Fibroblast of gingiva (primary cell): ENCODE data around the gene CCR5AS.
"Not testable (repeated sequence)": the region's sequence is repeated elsewhere in the genome, so short reads cannot be mapped to it uniquely, and the experiment has no call there.

Experiments used
- DNase-seq: peaks from one replicate; pipeline ENCODE4 v3.0.0-alpha.2; 2011; ENCODE audit warnings: low read depth

CCR5AS gene

DNA sequence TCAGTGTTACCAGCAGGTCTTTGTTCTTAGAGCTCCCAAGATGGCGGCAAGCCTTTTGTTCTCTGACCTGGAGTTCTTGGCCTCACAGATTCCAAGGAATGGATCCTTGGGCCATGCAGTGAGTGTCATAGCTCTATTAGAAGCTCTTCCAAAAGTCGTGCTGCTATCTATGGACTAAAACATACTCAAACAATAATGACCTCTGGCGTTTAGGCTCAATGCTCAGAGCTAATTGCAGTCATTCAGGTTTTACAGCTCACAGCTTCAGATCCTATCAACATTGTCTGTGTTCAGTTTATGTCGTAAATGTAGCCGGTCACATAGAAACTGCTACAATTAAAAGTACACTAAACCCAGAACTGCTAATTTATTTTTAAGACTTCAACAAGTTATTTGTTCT lies 22.4 kb upstream of the CCR5AS start:
- no peak for DNase-seq

DNA sequence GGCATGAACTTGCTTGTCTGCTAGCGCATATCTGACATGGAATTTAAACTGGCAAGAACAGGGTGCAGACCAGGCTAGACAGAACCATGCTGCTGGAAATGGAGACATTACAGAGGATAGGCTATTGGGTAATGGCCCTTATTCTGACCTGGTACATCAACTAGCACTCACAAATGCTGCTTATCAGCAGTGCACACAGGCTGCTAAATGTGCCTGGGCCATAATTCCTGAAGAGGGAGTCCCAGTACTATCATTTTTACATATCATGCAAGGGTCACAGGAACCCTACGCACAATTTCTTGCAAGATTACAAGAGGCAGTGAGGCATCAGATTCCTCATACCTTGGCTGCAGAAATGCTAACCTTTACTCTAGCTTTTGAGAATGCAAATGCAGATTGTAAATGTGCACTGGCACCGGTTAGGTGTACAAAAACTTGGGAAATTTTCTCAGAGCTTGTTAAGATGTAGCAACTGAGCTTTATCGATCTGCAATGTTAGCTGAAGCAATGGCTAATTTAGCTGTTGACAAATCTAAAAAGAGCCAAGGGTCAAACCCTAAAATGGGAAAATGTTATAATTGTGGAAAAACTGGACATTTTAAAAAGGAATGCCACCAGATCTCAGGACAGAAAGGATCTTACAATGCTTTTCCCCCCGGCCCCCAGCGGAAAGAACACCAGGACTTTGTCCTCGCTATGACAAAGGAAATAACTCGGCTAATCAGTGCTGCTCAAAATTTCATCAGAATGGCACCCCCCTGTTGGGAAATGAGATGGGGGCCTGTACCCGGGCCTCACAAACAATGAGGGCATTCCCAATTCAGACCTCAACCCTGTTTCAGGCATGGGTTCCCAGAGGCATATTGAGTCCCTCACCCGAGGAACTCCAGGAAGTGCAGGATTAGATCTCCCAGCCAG lies 21.3 kb upstream of the CCR5AS start:
- no peak for DNase-seq

DNA sequence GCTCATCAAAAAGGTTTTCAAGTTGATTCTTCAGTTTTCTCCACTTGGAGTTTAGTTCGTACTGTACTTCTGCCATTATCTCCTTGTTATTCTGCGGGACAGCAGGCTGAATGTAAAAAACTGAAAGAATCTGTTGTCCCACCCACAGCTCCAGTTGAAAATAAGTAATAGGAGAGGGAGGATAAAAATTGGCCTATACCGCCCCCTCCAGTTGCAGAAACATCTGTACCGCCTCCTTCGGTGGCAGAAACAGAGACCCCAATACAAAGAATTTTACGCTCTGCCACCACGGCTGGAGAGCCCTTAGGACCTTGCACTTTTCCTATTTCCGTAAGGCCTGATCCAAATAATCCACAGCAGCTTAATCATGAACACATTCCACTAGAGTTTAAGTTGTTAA lies 20.5 kb upstream of the CCR5AS start:
- not testable (repeated sequence) for DNase-seq

DNA sequence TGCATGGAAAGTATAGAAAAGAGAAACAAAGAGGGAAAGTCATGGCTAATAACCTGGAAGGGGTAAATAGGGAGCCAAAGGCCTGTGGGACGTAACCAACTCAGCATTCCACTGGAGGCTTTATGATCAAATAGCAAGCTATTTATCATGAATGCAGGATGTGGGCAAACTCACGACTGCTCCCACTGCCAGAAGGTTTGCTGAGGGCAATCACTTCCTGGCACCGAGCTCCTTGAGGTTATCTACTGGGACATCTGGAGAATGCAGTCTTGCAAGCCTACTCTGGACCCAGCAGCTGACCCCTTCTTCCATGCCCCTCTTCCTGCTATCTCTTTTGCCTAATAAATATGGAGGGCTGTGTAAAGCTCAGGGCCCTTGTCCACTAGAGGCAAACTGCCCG lies 19.6 kb upstream of the CCR5AS start:
- not testable (repeated sequence) for DNase-seq

DNA sequence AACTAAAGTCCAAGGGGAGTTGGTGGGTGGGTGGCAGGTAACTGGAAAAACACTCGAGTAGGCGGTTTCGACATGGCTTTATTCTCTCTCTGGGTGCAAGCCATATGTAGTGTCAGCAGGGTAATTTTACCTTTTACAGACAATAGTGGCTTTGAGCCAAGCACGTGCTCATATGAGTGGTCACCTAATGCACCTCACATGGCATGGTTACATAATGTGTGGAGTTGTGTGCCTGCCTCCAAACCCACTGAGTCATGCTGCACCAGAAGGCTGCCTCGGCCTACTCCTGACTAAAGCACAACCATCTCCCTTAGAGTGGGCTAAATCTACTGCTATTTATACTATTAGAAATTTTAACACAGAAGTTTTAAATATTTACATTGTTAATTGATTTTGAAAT lies 16.7 kb upstream of the CCR5AS start:
- DNase-seq = no peak

DNA sequence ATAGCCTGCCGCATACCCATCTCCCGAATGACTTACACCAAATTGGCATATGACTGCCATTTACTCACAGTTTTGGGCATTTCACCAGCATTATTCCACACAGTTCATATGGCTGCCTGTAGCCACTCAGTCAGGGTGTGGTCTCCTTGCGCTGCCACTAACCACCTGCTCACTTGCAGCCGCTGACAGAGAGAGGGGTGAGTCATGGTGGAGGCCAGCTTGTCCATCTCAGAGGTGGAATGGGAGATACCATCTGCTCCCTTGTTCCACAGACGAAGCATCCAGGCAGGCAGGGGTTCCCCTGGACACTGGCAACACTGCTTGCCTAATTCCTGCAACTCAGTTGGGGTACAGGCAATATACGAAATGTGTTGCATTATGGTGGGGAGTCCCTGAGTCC lies 15.8 kb upstream of the CCR5AS start:
- DNase-seq = no peak

DNA sequence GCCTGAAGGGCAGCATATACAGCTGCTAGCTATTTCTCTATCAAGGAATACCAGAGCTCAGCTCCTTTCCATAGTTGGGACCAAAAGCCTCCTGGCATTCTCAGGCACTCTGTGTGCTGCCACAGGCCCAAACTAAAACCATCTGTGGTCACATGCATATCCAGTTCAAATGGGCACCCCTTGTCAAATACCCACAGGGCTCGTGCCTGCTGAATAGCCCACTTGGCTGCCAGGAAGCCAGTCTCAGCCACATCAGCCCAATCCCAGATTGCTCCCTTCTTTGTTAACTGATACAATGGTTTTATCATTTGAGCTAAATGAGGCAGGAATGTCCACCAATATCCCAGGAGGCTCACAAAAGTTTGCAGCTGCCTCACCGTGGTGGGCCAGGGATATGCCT lies 14.1 kb upstream of the CCR5AS start:
- DNase-seq = no peak

DNA sequence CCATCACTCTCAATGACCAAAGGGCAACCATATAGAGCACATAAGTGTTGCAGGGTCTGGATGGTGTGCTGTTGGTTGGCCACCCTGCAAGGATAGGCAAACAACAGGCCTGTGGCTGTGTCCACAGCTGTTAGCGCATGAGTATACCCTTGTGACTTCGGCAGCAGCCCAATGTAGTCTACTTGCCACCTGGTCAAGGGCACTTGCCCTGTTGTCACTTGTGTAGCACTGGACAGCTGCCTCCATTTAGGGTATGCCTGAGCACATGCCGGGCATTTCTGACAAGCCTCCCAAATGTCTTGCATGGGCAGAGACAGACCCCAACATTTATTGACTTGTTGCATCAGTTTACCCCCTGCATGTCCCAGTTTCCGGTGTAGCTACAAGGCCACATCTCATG lies 12.9 kb upstream of the CCR5AS start:
- no peak for DNase-seq

DNA sequence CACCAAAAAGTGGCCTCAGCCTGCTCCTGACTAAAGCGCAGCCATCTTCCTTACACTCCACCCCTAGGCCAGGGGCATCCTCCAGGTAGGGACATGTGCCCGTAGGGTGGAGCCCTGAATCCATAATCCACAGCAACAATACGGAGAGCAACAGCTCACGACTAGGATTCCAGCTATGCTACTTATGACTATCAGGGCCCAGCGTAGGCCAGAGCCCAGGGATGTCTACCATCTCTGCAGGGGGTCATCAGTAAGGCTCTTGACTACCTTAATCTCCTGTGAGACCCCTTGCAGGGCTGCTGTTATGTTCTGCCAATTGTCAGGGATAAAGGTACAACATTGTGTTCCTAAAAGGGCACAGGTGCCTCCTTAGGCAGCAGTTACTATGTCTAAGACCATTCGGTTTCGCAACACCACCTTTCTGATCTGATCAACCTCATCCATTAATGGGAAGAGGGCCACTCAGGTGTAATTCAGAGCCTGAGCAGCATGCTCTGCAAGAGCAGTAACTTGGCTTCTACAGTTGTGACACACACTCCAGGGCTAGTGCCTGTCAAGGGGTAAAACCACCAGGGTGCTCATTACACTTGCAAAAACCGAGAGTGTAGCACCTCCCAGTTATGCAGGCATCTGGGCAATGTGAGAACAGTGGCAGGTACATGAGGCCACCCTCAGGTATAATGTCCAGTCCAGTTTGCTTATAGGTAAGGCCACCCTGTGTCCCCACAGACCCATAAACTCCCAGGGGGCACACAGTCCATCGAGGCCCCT lies 11.2 kb upstream of the CCR5AS start:
- no peak for DNase-seq

DNA sequence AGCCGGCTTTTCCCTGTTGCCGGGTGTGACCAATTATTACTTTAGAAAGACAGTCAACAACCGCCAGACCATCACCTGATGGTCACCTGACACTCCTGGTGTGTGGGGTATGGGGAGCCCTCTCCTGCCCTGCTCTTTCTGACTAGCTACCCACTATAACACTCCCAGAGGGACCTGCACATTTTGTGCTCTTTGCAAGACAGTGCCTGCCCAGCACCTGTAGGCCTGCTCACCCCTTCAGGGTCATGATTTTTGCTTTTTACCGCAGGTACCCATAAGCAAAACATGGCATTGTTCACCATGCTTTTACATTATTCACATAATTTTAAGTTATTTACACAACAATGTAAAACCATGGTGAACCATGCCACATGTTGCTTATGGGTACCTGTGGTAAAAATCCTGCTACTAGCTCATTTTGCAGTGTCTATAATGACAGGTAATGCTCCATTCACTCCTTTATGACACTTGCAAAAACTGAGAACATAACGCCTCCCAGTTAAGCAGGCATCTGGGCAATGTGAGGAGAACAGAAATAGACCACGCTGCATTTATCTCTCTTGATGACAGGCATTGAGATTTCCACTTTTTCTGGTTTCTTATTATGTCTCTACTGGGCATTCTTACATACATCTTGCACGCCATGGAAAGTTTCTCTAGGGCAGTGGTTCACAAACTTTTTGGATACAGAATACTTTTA lies 10.1 kb upstream of the CCR5AS start:
- DNase-seq = no peak

DNA sequence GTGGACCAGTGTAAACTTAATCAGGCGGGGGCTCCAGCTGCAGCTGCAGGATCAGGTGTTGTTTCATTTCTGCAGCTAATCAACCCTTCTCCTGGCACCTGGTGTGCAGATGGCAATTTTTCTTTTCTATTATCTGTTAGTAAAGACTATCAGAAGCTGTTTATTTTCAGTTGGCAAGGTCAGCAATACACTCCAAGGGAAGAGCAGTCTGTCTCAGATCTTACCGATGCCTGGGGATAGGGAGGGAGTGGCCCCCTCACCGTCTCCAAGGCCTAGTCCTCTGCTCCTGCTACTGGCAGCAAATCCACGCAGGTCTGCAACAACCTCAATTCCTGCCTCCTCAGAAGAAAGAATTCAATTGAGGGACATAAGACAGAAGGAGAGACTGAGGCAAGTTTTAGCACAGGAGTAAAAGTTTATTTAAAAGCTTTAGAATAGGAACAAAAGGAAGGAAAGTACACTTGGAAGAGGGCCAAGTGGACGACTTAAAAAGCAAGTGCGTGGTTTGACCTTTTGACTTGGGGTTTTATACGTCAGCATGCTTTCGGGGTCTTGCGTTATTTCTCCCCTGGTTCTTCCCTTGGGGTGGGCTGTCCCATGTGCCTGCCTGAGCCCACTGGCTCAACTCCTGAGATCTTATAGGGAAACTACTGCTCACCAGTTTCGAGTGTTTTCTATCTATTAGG lies 9.4 kb upstream of the CCR5AS start:
- no peak for DNase-seq

DNA sequence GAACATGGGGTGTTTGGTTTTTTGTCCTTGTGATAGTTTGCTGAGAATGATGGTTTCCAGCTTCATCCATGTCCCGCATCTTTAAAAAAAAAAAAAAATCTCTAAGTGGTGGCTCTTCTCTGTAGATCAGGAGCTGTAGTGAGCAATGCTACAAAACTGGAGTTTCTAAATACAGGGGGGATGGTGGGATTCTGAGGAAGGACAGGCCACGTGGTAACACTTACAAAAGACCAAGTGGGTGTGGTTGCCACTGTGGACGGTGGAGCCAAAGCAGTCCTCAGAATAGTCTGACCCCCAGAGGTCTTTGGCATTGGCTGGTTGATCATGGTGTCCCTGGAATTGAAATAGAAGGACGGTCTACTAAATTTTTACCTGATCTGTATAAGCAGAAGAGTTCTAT lies 7.9 kb upstream of the CCR5AS start:
- no peak for DNase-seq

DNA sequence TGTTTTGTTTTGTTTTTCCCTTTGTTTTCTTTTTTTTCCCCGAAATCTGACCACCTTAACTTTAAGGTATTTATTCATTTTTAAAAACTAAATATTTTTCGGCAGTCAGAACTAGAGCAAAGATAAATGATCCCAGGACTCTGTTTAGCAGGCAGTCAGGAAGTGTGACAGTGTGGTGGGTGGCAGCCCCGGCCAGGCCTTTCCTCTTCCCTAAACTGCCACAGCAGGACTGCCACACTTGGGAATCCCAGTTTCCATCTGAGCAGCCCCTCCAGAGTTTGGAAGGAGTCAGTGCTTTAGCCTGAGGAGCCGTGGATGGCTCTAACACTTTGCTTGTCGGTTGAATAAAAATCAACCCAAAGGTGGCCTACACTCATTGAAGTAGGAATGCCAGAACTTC lies 7.1 kb upstream of the CCR5AS start:
- DNase-seq = no peak

DNA sequence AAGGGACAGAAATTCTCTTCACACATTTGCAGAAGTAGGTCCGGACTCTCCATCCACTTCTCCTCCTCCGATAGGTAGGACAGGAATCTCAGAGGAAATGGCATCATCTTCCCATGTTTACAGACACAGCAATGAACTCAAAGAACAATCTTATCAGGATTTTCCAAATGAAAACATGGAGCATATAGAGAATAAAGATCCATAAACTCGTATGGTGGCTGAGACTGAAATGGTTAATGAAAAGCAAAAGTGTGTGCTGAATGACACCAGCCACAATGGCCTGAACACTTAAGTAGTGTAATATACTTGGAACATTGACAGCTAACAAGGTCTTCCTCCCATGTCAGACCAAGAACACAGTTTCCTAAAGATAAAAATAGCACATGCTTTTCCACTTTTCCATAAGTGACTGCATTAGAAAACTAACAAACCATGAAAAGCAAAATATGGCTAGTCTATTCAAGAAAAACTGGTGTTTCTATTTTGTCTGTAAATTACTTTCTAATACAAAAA lies 6.0 kb upstream of the CCR5AS start:
- no peak for DNase-seq

DNA sequence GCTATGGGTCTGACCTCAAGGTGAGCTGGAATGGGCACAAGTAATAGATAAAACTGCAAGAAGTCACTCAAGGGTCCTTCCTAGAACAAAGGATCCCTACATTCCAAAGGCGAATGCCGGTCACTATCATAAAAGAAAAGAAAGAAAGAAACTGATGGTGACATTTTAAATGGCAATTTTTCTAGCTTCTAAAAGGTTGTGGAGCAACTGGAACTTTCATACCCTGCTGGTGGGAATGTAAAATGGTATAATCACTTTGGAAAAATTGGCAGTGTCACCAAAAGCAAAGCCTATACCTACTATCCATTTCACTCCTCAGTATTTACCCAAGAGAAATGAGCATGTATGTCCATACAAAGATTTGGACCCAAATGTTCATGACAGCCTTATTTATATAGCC lies 4.4 kb upstream of the CCR5AS start:
- no peak for DNase-seq

DNA sequence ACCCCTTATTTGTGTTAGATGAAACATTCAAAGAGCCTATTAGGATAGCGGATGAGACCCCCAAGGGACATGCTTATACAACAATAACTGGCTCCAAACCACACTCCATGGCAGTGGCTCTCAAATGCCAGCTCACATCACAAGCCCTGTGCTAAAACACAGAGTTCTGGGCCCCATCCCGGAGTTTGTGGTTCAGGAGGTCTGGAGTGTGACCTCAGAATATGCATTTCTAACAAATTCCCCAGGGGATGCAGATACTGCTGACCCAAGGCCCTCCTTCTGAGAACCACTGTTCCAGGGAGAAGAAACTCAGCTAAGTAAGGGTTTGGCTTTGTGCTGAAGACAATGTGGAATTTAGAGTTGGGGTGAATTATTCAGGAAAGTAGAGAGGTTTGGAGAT lies 3.8 kb upstream of the CCR5AS start:
- peak; percentile 24 for DNase-seq

DNA sequence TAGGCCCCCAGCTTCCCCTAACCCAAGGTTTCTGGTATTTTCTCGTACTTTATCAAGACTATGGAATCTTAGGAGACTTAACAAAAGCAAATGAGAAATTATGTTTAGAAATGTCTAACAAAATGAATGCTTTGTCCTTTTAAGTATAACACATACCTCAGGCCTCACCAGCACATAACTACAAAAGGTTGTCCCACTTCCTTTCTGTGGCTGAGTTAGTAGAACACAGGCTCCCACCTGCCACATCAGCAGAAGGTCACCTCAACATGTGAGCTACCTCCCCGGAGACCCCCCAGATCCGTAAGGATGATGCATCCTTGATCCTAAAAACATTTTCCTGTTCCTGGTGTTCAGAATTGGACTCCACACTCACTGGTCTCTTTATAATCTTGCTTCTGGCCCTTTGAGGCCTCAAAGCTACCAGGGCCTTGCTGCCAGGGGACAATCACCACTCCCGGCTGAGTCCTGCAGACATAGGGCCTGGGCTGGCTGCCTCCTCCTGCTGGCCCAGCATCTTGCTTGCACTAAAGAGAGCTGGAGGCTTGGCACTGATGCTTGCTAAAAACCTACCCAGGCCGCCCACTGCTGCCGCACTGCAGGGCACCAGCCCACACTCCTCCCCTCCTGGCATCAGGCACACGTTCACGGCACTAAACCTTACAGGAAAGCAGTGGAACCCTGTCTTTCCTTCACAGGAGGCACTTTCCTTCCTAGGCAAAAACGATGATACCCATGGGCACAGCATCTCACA lies 3.0 kb upstream of the CCR5AS start:
- DNase-seq = no peak

DNA sequence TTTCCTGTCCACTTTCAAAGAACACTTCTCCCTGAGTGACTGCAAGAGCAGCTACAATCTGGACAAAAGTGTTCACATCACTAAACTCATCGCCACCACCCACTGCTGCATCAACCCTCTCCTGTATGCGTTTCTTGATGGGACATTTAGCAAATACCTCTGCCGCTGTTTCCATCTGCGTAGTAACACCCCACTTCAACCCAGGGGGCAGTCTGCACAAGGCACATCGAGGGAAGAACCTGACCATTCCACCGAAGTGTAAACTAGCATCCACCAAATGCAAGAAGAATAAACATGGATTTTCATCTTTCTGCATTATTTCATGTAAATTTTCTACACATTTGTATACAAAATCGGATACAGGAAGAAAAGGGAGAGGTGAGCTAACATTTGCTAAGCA lies 2.0 kb upstream of the CCR5AS start:
- DNase-seq = no peak

DNA sequence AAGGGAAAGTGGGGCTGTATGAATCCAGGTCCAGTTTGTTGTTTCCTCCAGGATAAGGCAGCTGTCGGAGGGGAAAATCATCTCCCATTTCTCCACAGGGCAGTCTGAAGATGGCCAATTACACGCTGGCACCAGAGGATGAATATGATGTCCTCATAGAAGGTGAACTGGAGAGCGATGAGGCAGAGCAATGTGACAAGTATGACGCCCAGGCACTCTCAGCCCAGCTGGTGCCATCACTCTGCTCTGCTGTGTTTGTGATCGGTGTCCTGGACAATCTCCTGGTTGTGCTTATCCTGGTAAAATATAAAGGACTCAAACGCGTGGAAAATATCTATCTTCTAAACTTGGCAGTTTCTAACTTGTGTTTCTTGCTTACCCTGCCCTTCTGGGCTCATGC lies 1.1 kb upstream of the CCR5AS start:
- no peak for DNase-seq

DNA sequence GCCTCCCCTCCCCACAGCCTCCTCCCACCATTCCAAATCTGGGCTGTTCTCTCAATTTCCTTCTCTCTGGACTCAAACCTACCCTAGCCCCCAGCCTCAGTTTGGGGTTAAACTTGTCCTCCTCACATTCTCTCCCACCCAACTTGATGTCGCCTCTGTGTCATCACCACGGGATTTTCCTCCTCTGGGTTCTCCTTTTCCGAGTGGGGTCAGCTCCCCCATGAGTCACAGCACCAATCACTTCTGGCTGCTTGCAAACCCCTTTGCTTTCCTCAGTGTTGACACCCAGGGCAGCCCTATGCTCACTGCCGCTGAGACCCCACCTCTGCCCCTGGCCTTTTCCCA lies 451 bp downstream of the CCR5AS start:
- DNase-seq = no peak

DNA sequence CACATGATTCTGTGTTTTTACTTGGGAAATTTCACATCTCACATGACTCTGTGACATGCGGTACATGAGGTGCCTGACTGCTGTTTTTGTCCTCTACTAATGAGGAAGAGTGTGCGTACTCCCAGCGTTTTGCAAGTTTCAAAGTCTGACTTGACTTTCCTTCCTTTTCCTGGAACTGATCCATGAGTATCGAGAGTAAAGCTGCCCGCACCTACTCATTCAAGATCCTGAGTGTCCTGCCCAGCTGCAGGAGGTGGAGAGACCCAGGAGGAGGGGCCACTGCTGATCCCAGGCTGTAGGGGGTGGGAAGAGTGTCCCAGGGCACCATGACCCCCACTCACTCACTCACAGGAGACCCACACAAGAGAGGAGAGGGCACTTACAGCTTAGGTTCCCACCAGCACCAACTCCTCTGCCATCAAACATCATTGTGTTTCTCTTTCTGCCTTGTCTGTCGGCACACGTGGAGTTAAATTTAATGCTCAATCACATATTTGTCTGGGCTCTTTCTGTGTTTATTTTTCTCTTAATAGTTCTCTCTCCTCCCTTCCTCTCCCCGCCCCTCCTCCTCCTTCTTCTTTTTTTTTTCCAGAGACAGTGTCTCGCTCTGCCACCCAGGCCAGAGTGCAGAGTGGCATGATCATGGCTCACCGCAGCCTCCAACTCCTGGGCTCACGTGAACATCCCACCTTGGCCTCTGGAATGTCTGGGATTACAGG lies 1.4 kb downstream of the CCR5AS start:
- DNase-seq = peak; percentile 14
